HepG2 (cell line): ENCODE measurements around the gene CDK3. TPM values are rescaled to one million over a fixed set of nuclear protein-coding genes. Genes with fewer than 3 reads are reported as not detected.
A peak's percentile ranks its signal among the peaks of the same experiment; 100 is the strongest.

ENCODE experiments used
- AHR ChIP-seq: IDR thresholded peaks from 2 replicates; pipeline ENCODE4 v1.6.1; 2018; ENCODE audit warnings: missing genetic modification reagents, missing compliant biosample characterization
- ATAD3A ChIP-seq: sonication (generic); formaldehyde crosslinking; IDR thresholded peaks from 2 replicates; pipeline ENCODE4 v1.4.0; 2020; ENCODE audit warnings: missing genetic modification reagents
- GMEB1 ChIP-seq: sonication (generic); formaldehyde crosslinking; IDR thresholded peaks from 2 replicates; pipeline ENCODE4 v1.5.1; 2020; ENCODE audit warnings: missing genetic modification reagents, mild to moderate bottlenecking, borderline replicate concordance
- IRF2 ChIP-seq: IDR thresholded peaks from 2 replicates; pipeline ENCODE4 v1.6.1; 2018; ENCODE audit warnings: missing genetic modification reagents, missing compliant biosample characterization
- PRDM10 ChIP-seq: sonication (generic); formaldehyde crosslinking; IDR thresholded peaks from 2 replicates; pipeline ENCODE4 v1.4.0; 2020; ENCODE audit warnings: low read depth, missing genetic modification reagents
- PTBP1 ChIP-seq: fragments of 200-400 bp; formaldehyde crosslinking; IDR thresholded peaks from 2 replicates; pipeline ENCODE4 v1.6.1; 2018; ENCODE audit warnings: low read length, low read depth; ENCODE audit not compliant: poor library complexity, severe bottlenecking
- RERE ChIP-seq: IDR thresholded peaks from 2 replicates; pipeline ENCODE4 v1.6.1; 2016; ENCODE audit warnings: low read depth, missing genetic modification reagents, missing compliant biosample characterization
- SALL2 ChIP-seq: sonication (generic); formaldehyde crosslinking; IDR thresholded peaks from 2 replicates; pipeline ENCODE4 v1.8.1; 2023; ENCODE audit warnings: mild to moderate bottlenecking, missing genetic modification reagents, inconsistent platforms
- SRSF4 ChIP-seq: fragments of 200-400 bp; formaldehyde crosslinking; IDR thresholded peaks from one replicate; pipeline ENCODE4 v1.6.1; 2018; ENCODE audit warnings: mild to moderate bottlenecking, low read depth, low read length, moderate library complexity; ENCODE audit not compliant: poor library complexity, severe bottlenecking
- ZNF326 ChIP-seq: sonication (generic); formaldehyde crosslinking; IDR thresholded peaks from 2 replicates; pipeline ENCODE4 v1.4.0; 2020; ENCODE audit warnings: missing genetic modification reagents, borderline replicate concordance
- ZNF331 ChIP-seq: sonication (generic); formaldehyde crosslinking; IDR thresholded peaks from 2 replicates; pipeline ENCODE4 v1.4.0; 2020; ENCODE audit warnings: missing genetic modification reagents
- ZNF335 ChIP-seq: sonication (generic); formaldehyde crosslinking; IDR thresholded peaks from 2 replicates; pipeline ENCODE4 v1.4.0; 2020; ENCODE audit warnings: missing genetic modification reagents
- ZNF367 ChIP-seq: sonication (generic); formaldehyde crosslinking; IDR thresholded peaks from 2 replicates; pipeline ENCODE4 v1.4.0; 2020; ENCODE audit warnings: missing genetic modification reagents, borderline replicate concordance
- ZNF574 ChIP-seq: sonication (generic); formaldehyde crosslinking; IDR thresholded peaks from 2 replicates; pipeline ENCODE4 v1.4.0; 2020; ENCODE audit warnings: missing genetic modification reagents
- ZNF605 ChIP-seq: sonication (generic); formaldehyde crosslinking; IDR thresholded peaks from 2 replicates; pipeline ENCODE4 v1.8.0; 2022; ENCODE audit warnings: mild to moderate bottlenecking, missing genetic modification reagents
- polyA plus RNA-seq, 8 experiments: library from polyadenylated mRNA; depleted of rRNA in 3 of 8; stranded (reverse) in 7 of 8; unstranded in 1 of 8; fragments of >200 nt; fragmentation: Illumina TruSeq in 4 of 8; extraction: Trizol in 4 of 8; gene quantifications; 2 replicates each; pipeline versions ENCODE4 v1.2.1 to v1.2.3, GENCODE V29; 2011 to 2016; ENCODE audit warnings: low read depth in 4 of 8, missing spikeins in 1 of 8, mixed read lengths in 1 of 8; ENCODE audit not compliant: insufficient read depth in 1 of 8
- total RNA-seq, 5 experiments: library from RNA; depleted of rRNA; stranded (reverse); fragments of >200 nt; fragmentation: Illumina TruSeq; extraction: Trizol; gene quantifications; 2 replicates each; pipeline ENCODE4 v1.2.3, GENCODE V29; 2016; ENCODE audit warnings: low read depth in 1 of 5

CDK3 gene
- total and polyA plus RNA-seq, 2 of the 13 experiments (the other 11 are each of a cell fraction or from before 2014, with no cell fraction given) = 5.8 to 11.4 TPM

- TF ChIP-seq GMEB1 = peak; percentile 82
- TF ChIP-seq SALL2 (CRISPR knock-in tag) = no peak; the same call in 1 of the 2 replicates
- TF ChIP-seq PRDM10 = peak; percentile 87
- TF ChIP-seq IRF2 (CRISPR knock-in tag) = peak; percentile 72
- no peak for TF ChIP-seq PTBP1
- no peak for TF ChIP-seq ZNF367 (CRISPR knock-in tag)
- peak; percentile 93 for TF ChIP-seq ZNF335 (CRISPR knock-in tag)
- peak; percentile 47 for TF ChIP-seq RERE (CRISPR knock-in tag)
- no peak for TF ChIP-seq ATAD3A (CRISPR knock-in tag)
- no peak; the same call in 1 of the 2 replicates for TF ChIP-seq ZNF326 (CRISPR knock-in tag)
- peak; percentile 87 for TF ChIP-seq ZNF605 (CRISPR knock-in tag)
- peak; percentile 45 for TF ChIP-seq AHR (CRISPR knock-in tag)
- TF ChIP-seq ZNF331 (CRISPR knock-in tag) = peak; percentile 64; the same call in 1 of the 2 replicates
- no peak for TF ChIP-seq SRSF4
- peak; percentile 78 for TF ChIP-seq ZNF574 (CRISPR knock-in tag)
Observed at GRCh38 chr17:75978938-75979704, 21.5 kb upstream of the CDK3 start, which contains the start of the genes ACOX1 and TEN1 (continued).
